ENCODE measurements around the gene PRCC. TPM values are rescaled to one million over a fixed set of nuclear protein-coding genes. Genes with fewer than 3 reads are reported as not detected.

Gene PRCC
- total and polyA plus RNA-seq, 2 of the 13 experiments (the other 11 are each of a cell fraction or from before 2014, with no cell fraction given), result 24.2 to 40.5 TPM

GRCh38 chr1:156728599-156729462 is 38.5 kb upstream of the PRCC start, which contains the start of gene ISG20L2 (continued):
- TF ChIP-seq ZNF414 (CRISPR knock-in tag; IDR thresholded peaks at IDR 0.05) (no peak), ATF1 (CRISPR knock-in tag; IDR thresholded peaks at IDR 0.05) (peak; percentile 97), SYNCRIP (IDR thresholded peaks at IDR 0.05; ENCODE audit: insufficient read depth, low read depth, low read length) (no peak), ZNF101 (CRISPR knock-in tag; IDR thresholded peaks at IDR 0.05; ENCODE audit: borderline replicate concordance, low read depth) (no peak), ZNF780A (CRISPR knock-in tag; IDR thresholded peaks at IDR 0.05) (no peak), ZSCAN21 (CRISPR knock-in tag; IDR thresholded peaks at IDR 0.05; ENCODE audit: borderline replicate concordance) (peak; percentile 52; the same call in 1 of the 2 replicates), TARDBP (CRISPR knock-in tag; IDR thresholded peaks at IDR 0.05) (peak; percentile 26; the same call in 1 of the 2 replicates), ZBTB20 (CRISPR knock-in tag; IDR thresholded peaks at IDR 0.05; ENCODE audit: borderline replicate concordance, low read depth) (0 out of 2 replicates have a peak, but pooled peaks have one; percentile 28), ARNTL (CRISPR knock-in tag; IDR thresholded peaks at IDR 0.05) (no peak), ZNF580 (CRISPR knock-in tag; IDR thresholded peaks at IDR 0.05; ENCODE audit: borderline replicate concordance, low read depth) (no peak), ZNF446 (CRISPR knock-in tag; IDR thresholded peaks at IDR 0.05) (no peak), CREBL2 (CRISPR knock-in tag; IDR thresholded peaks at IDR 0.05; ENCODE audit: borderline replicate concordance) (no peak), HDAC6 (IDR thresholded peaks at IDR 0.05; ENCODE audit: low read depth, low read length) (no peak), KLF13 (CRISPR knock-in tag; IDR thresholded peaks at IDR 0.05) (no peak), NPAS2 (CRISPR knock-in tag; IDR thresholded peaks at IDR 0.05; ENCODE audit: borderline replicate concordance) (no peak), ZNF672 (CRISPR knock-in tag; IDR thresholded peaks at IDR 0.05) (no peak), SNAI1 (CRISPR knock-in tag; IDR thresholded peaks at IDR 0.05; ENCODE audit: borderline replicate concordance) (no peak)
- TF ChIP-seq, protein P1, sequence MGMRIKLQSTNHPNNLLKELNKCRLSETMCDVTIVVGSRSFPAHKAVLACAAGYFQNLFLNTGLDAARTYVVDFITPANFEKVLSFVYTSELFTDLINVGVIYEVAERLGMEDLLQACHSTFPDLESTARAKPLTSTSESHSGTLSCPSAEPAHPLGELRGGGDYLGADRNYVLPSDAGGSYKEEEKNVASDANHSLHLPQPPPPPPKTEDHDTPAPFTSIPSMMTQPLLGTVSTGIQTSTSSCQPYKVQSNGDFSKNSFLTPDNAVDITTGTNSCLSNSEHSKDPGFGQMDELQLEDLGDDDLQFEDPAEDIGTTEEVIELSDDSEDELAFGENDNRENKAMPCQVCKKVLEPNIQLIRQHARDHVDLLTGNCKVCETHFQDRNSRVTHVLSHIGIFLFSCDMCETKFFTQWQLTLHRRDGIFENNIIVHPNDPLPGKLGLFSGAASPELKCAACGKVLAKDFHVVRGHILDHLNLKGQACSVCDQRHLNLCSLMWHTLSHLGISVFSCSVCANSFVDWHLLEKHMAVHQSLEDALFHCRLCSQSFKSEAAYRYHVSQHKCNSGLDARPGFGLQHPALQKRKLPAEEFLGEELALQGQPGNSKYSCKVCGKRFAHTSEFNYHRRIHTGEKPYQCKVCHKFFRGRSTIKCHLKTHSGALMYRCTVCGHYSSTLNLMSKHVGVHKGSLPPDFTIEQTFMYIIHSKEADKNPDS (CRISPR knock-in tag; IDR thresholded peaks at IDR 0.05), result no peak
- TF ChIP-seq, protein P2, sequence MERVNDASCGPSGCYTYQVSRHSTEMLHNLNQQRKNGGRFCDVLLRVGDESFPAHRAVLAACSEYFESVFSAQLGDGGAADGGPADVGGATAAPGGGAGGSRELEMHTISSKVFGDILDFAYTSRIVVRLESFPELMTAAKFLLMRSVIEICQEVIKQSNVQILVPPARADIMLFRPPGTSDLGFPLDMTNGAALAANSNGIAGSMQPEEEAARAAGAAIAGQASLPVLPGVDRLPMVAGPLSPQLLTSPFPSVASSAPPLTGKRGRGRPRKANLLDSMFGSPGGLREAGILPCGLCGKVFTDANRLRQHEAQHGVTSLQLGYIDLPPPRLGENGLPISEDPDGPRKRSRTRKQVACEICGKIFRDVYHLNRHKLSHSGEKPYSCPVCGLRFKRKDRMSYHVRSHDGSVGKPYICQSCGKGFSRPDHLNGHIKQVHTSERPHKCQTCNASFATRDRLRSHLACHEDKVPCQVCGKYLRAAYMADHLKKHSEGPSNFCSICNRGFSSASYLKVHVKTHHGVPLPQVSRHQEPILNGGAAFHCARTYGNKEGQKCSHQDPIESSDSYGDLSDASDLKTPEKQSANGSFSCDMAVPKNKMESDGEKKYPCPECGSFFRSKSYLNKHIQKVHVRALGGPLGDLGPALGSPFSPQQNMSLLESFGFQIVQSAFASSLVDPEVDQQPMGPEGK (CRISPR knock-in tag; IDR thresholded peaks at IDR 0.05), result no peak; the same call in 1 of the 2 replicates
- TF ChIP-seq, protein P3, sequence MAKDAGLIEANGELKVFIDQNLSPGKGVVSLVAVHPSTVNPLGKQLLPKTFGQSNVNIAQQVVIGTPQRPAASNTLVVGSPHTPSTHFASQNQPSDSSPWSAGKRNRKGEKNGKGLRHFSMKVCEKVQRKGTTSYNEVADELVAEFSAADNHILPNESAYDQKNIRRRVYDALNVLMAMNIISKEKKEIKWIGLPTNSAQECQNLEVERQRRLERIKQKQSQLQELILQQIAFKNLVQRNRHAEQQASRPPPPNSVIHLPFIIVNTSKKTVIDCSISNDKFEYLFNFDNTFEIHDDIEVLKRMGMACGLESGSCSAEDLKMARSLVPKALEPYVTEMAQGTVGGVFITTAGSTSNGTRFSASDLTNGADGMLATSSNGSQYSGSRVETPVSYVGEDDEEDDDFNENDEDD (CRISPR knock-in tag; IDR thresholded peaks at IDR 0.05; ENCODE audit: borderline replicate concordance), result peak; percentile 75; the same call in 1 of the 2 replicates
